PFSK-1 (cell line): ENCODE measurements around the gene MYO9A.

Experiments
- POLR2AphosphoS5 ChIP-seq: IDR thresholded peaks from 2 replicates; pipeline ENCODE4 v1.6.1; 2012; ENCODE audit warnings: low read depth, mild to moderate bottlenecking, control low read depth, low read length, moderate library complexity
- TAF1 ChIP-seq: IDR thresholded peaks from 2 replicates; pipeline ENCODE4 v1.6.1; 2012; ENCODE audit warnings: low read length, control low read depth, borderline replicate concordance; ENCODE audit not compliant: insufficient read depth
- TF ChIP-seq, protein P1 (sequence below), 2 experiments: IDR thresholded peaks; 2 replicates each; pipeline versions ENCODE4 v1.6.1 to v1.8.0; 2011 to 2012; ENCODE audit warnings: low read depth in 2 of 2, low read length in 2 of 2, control low read depth in 1 of 2, inconsistent platforms in 1 of 2, mild to moderate bottlenecking in 1 of 2, moderate library complexity in 1 of 2; ENCODE audit not compliant: insufficient read depth in 1 of 2

DNA sequence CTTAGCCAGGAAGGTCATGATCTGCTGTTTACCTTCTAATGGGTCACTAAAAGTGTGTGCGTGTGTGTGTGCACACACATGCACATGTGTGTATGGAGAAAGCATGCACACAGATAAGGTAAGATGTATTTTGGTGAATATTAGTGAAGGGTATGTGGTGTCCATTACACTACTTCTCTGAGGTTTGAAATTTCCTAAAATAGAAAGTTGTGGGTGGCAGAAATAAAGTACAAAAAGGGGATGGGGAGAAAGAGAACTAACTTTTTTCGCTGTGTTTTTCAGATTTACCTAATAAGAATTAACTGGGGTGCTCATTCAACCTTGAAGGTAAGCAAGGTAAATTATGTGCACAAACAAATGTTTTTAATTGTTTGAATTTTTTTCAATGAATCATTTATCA is 332.0 kb downstream of the MYO9A start:
- TF ChIP-seq, protein P1, sequence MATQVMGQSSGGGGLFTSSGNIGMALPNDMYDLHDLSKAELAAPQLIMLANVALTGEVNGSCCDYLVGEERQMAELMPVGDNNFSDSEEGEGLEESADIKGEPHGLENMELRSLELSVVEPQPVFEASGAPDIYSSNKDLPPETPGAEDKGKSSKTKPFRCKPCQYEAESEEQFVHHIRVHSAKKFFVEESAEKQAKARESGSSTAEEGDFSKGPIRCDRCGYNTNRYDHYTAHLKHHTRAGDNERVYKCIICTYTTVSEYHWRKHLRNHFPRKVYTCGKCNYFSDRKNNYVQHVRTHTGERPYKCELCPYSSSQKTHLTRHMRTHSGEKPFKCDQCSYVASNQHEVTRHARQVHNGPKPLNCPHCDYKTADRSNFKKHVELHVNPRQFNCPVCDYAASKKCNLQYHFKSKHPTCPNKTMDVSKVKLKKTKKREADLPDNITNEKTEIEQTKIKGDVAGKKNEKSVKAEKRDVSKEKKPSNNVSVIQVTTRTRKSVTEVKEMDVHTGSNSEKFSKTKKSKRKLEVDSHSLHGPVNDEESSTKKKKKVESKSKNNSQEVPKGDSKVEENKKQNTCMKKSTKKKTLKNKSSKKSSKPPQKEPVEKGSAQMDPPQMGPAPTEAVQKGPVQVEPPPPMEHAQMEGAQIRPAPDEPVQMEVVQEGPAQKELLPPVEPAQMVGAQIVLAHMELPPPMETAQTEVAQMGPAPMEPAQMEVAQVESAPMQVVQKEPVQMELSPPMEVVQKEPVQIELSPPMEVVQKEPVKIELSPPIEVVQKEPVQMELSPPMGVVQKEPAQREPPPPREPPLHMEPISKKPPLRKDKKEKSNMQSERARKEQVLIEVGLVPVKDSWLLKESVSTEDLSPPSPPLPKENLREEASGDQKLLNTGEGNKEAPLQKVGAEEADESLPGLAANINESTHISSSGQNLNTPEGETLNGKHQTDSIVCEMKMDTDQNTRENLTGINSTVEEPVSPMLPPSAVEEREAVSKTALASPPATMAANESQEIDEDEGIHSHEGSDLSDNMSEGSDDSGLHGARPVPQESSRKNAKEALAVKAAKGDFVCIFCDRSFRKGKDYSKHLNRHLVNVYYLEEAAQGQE (IDR thresholded peaks at IDR 0.05; ENCODE audit: insufficient read depth in 1 of 2, low read depth in 2 of 2, low read length in 2 of 2): no peak
- TF ChIP-seq TAF1 (no peak), POLR2AphosphoS5 (no peak)
